Liver (tissue), 9 donors: ENCODE data around the gene GATD1. TPM values are rescaled to one million over a fixed set of nuclear protein-coding genes. Genes with fewer than 3 reads are reported as not detected.
"Not testable (repeated sequence)": the region's sequence is repeated elsewhere in the genome, so short reads cannot be mapped to it uniquely, and the experiment has no call there.

Source experiments
- DNase-seq: peaks from one replicate; pipeline ENCODE4 v3.0.0-alpha.2; 2017; ENCODE audit warnings: low spot score
- H3K27ac ChIP-seq, 2 donors: one replicate each; pipeline ENCODE4 v1.7.0; 2013; ENCODE audit warnings: inconsistent platforms in 2 of 2, low read length in 2 of 2, control low read depth in 1 of 2, low read depth in 1 of 2, mild to moderate bottlenecking in 1 of 2
- H3K27me3 ChIP-seq, 4 donors: one replicate each; pipeline versions ENCODE4 v1.6.1 to v1.7.0; 2013; ENCODE audit warnings: low read length in 3 of 4, inconsistent platforms in 1 of 4, mild to moderate bottlenecking in 1 of 4, moderate library complexity in 1 of 4; ENCODE audit not compliant: control insufficient read depth in 4 of 4, insufficient read depth in 4 of 4
- H3K36me3 ChIP-seq, 4 donors: one replicate each; pipeline versions ENCODE4 v1.6.1 to v1.7.0; 2013; ENCODE audit warnings: low read length in 3 of 4, mild to moderate bottlenecking in 3 of 4, low read depth in 1 of 4, moderate library complexity in 1 of 4; ENCODE audit not compliant: control insufficient read depth in 4 of 4, insufficient read depth in 3 of 4
- H3K4me1 ChIP-seq, 4 donors: one replicate each; pipeline versions ENCODE4 v1.6.1 to v1.7.0; 2013; ENCODE audit warnings: low read length in 3 of 4, mild to moderate bottlenecking in 3 of 4, moderate library complexity in 1 of 4; ENCODE audit not compliant: control insufficient read depth in 4 of 4, insufficient read depth in 4 of 4
- H3K4me3 ChIP-seq, 3 donors: one replicate each; pipeline versions ENCODE4 v1.6.1 to v1.7.0; 2013; ENCODE audit warnings: low read length in 3 of 3, control low read depth in 1 of 3, low read depth in 1 of 3, mild to moderate bottlenecking in 1 of 3
- H3K9ac ChIP-seq, 2 donors: one replicate each; pipeline ENCODE4 v1.7.0; 2013; ENCODE audit warnings: low read length in 2 of 2, mild to moderate bottlenecking in 2 of 2, moderate library complexity in 2 of 2, control low read depth in 1 of 2, low read depth in 1 of 2
- H3K9me3 ChIP-seq, 4 donors: one replicate each; pipeline versions ENCODE4 v1.6.1 to v1.7.0; 2013; ENCODE audit warnings: low read length in 3 of 4; ENCODE audit not compliant: control insufficient read depth in 4 of 4
- EGR1 ChIP-seq, 2 donors: IDR thresholded peaks; 2 replicates each; pipeline ENCODE4 v1.6.1; 2016 to 2018; ENCODE audit warnings: antibody characterized with exemption in 2 of 2, low read depth in 2 of 2
- GABPA ChIP-seq, 2 donors: IDR thresholded peaks in 1 of 2; conservative IDR thresholded peaks in 1 of 2; 2 replicates each; pipeline ENCODE4 v1.6.1; 2016; ENCODE audit warnings: antibody characterized with exemption in 2 of 2, mild to moderate bottlenecking in 1 of 2, moderate library complexity in 1 of 2
- HNF4A ChIP-seq, 2 donors: conservative IDR thresholded peaks; 2 replicates each; pipeline ENCODE4 v1.6.1; 2016; ENCODE audit warnings: antibody characterized with exemption in 2 of 2, mild to moderate bottlenecking in 2 of 2
- JUND ChIP-seq, 2 donors: IDR thresholded peaks; 2 replicates each; pipeline ENCODE4 v1.6.1; 2016; ENCODE audit warnings: antibody characterized with exemption in 2 of 2
- NR2F2 ChIP-seq: IDR thresholded peaks from 2 replicates; pipeline ENCODE4 v1.6.1; 2016; ENCODE audit warnings: antibody characterized with exemption
- TAF1 ChIP-seq: conservative IDR thresholded peaks from 2 replicates; pipeline ENCODE4 v1.6.1; 2016; ENCODE audit warnings: antibody characterized with exemption, mild to moderate bottlenecking
- WGBS: extraction: QIAGEN DNeasy Blood & Tissue Kit; methylation state at CpG from one replicate; pipeline ENCODE4 v1.1.7; 2013; 5-methylcytosine and 5-hydroxymethylcytosine counted together
- polyA plus RNA-seq, 2 donors: library from polyadenylated mRNA; stranded (reverse) in 1 of 2; unstranded in 1 of 2; fragments of 200-250 nt in 1 of 2; fragments of >200 nt in 1 of 2; fragmentation: Nextera tagmentation in 1 of 2; extraction: Ambion mirVana in 1 of 2; gene quantifications; one replicate each; pipeline versions ENCODE4 v1.2.1 to v1.2.3, GENCODE V29; 2013 to 2015
- total RNA-seq, 2 donors: library from RNA; depleted of rRNA; stranded (reverse); fragments of >200 nt; gene quantifications; one replicate each; pipeline ENCODE4 v1.2.3, GENCODE V29; 2014
- TF ChIP-seq, protein P1 (sequence below): IDR thresholded peaks from 2 replicates; pipeline ENCODE4 v1.6.1; 2016; ENCODE audit warnings: antibody characterized with exemption
- TF ChIP-seq, protein P2 (sequence below): IDR thresholded peaks from 2 replicates; pipeline ENCODE4 v1.6.1; 2016; ENCODE audit warnings: antibody characterized with exemption
- TF ChIP-seq, protein P3 (sequence below): fragments of 150-350 bp; IDR thresholded peaks from 2 replicates; pipeline ENCODE4 v1.5.1; 2017; ENCODE audit warnings: improper control_type of control experiment, low read depth, low read length; ENCODE audit not compliant: missing input control
- TF ChIP-seq, protein P4 (sequence below): IDR thresholded peaks from 2 replicates; pipeline ENCODE4 v1.6.1; 2016; ENCODE audit warnings: antibody characterized with exemption, mild to moderate bottlenecking
- donor health status: healthy.
- donor health status: healthy.
- donor health status: healthy.
- donor health status: healthy.
- donor health status: healthy.

GATD1 gene
- total and polyA plus RNA-seq, 4 donors = 22.7 to 37.2 (median 24.6) TPM

DNA sequence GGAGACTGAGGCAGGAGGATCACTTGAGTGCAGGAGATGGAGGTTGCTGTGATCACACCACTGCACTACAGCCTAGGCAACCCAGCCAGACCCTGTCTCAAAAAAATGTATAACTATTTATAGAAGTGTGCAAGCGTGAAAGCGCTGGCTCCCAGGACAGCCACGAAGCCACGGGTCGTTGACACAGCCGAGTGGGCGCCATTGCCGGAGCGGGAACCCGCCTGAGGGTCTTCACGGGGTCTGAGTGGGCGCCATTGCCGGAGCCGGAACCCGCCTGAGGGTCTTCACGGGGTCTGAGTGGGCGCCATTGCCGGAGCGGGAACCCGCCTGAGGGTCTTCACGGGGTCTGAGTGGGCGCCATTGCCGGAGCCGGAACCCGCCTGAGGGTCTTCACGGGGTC is 42.7 kb downstream of the GATD1 start:
- H3K27ac ChIP-seq, H3K4me1 ChIP-seq, H3K9me3 ChIP-seq, H3K4me3 ChIP-seq, DNase-seq, H3K27me3 ChIP-seq, H3K36me3 ChIP-seq, H3K9ac ChIP-seq: not testable (repeated sequence)
- 97% methylated on average over 26 of the region's 26 CpGs for WGBS

DNA sequence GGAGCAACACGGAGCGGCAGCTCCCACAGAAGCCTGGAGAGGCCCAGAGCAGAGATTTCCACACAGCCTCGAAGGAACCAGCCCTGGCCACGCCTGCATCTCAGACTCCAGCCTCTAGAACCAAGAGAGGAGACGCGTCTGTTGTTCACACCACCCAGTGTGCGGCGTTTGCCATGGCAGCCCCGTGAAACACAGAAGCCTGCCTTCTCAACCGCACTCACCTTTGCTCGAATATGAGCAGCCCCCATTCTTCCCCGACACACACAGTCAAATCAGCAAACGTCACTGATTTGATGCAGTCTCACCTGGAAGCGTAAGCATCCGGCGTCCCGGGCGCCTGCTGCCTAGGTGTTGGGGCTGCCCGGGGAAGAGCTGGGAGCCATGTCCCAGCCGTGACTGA is 44.2 kb downstream of the GATD1 start:
- Histone ChIP-seq H3K27ac (no peak overlapping the region), H3K9ac (no peak overlapping the region), H3K4me3 (no peak overlapping the region), H3K27me3 (no peaks in the 10 kb centered on the region), H3K36me3 (no peaks in the 10 kb centered on the region), H3K9me3 (no peaks in the 10 kb centered on the region), H3K4me1 (peaks cover 0 to 4% (median under 1%) of the 10 kb centered on the region in 4 donors)
- TF ChIP-seq, protein P1, sequence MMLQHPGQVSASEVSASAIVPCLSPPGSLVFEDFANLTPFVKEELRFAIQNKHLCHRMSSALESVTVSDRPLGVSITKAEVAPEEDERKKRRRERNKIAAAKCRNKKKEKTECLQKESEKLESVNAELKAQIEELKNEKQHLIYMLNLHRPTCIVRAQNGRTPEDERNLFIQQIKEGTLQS = no peak
- TF ChIP-seq EGR1 (IDR thresholded peaks at IDR 0.05; ENCODE audit: low read depth in 2 of 2) = no peak
- TF ChIP-seq, protein P2, sequence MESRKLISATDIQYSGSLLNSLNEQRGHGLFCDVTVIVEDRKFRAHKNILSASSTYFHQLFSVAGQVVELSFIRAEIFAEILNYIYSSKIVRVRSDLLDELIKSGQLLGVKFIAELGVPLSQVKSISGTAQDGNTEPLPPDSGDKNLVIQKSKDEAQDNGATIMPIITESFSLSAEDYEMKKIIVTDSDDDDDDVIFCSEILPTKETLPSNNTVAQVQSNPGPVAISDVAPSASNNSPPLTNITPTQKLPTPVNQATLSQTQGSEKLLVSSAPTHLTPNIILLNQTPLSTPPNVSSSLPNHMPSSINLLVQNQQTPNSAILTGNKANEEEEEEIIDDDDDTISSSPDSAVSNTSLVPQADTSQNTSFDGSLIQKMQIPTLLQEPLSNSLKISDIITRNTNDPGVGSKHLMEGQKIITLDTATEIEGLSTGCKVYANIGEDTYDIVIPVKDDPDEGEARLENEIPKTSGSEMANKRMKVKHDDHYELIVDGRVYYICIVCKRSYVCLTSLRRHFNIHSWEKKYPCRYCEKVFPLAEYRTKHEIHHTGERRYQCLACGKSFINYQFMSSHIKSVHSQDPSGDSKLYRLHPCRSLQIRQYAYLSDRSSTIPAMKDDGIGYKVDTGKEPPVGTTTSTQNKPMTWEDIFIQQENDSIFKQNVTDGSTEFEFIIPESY = no peak
- TF ChIP-seq, protein P3, sequence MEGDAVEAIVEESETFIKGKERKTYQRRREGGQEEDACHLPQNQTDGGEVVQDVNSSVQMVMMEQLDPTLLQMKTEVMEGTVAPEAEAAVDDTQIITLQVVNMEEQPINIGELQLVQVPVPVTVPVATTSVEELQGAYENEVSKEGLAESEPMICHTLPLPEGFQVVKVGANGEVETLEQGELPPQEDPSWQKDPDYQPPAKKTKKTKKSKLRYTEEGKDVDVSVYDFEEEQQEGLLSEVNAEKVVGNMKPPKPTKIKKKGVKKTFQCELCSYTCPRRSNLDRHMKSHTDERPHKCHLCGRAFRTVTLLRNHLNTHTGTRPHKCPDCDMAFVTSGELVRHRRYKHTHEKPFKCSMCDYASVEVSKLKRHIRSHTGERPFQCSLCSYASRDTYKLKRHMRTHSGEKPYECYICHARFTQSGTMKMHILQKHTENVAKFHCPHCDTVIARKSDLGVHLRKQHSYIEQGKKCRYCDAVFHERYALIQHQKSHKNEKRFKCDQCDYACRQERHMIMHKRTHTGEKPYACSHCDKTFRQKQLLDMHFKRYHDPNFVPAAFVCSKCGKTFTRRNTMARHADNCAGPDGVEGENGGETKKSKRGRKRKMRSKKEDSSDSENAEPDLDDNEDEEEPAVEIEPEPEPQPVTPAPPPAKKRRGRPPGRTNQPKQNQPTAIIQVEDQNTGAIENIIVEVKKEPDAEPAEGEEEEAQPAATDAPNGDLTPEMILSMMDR = no peak
- TF ChIP-seq, protein P4, sequence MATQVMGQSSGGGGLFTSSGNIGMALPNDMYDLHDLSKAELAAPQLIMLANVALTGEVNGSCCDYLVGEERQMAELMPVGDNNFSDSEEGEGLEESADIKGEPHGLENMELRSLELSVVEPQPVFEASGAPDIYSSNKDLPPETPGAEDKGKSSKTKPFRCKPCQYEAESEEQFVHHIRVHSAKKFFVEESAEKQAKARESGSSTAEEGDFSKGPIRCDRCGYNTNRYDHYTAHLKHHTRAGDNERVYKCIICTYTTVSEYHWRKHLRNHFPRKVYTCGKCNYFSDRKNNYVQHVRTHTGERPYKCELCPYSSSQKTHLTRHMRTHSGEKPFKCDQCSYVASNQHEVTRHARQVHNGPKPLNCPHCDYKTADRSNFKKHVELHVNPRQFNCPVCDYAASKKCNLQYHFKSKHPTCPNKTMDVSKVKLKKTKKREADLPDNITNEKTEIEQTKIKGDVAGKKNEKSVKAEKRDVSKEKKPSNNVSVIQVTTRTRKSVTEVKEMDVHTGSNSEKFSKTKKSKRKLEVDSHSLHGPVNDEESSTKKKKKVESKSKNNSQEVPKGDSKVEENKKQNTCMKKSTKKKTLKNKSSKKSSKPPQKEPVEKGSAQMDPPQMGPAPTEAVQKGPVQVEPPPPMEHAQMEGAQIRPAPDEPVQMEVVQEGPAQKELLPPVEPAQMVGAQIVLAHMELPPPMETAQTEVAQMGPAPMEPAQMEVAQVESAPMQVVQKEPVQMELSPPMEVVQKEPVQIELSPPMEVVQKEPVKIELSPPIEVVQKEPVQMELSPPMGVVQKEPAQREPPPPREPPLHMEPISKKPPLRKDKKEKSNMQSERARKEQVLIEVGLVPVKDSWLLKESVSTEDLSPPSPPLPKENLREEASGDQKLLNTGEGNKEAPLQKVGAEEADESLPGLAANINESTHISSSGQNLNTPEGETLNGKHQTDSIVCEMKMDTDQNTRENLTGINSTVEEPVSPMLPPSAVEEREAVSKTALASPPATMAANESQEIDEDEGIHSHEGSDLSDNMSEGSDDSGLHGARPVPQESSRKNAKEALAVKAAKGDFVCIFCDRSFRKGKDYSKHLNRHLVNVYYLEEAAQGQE = no peak
- no peak for TF ChIP-seq HNF4A (conservative IDR thresholded peaks at IDR 0.05)
- no peak for TF ChIP-seq TAF1
- no peak for TF ChIP-seq NR2F2
- TF ChIP-seq JUND (IDR thresholded peaks at IDR 0.05) = no peak
- no peak for TF ChIP-seq GABPA (IDR thresholded peaks at IDR 0.05 in 1 of 2, conservative IDR thresholded peaks at IDR 0.05 in 1 of 2)
- 84% methylated on average over 20 of the region's 20 CpGs for WGBS
- DNase-seq = no peak
